Spleen (tissue), 7 donors: ENCODE results near the gene UBA3.

Source experiments
- POLR2A ChIP-seq, 3 donors: fragments of 450-650 bp; IDR thresholded peaks; one replicate each; pipeline ENCODE4 v1.5.1; 2017; ENCODE audit warnings: antibody characterized with exemption in 3 of 3, mild to moderate bottlenecking in 1 of 3
- POLR2AphosphoS5 ChIP-seq, 3 donors: sonication (generic); formaldehyde crosslinking; IDR thresholded peaks; one replicate each; pipeline ENCODE4 v1.5.1; 2017; ENCODE audit warnings: antibody characterized with exemption in 3 of 3
- TF ChIP-seq, protein P1 (sequence below), 11 experiments: fragments of 200-600 bp in 7 of 11; fragments of 450-650 bp in 4 of 11; sonication (generic) in 4 of 11; IDR thresholded peaks in 8 of 11; conservative IDR thresholded peaks in 3 of 11; 1 replicate in 7 of 11; 2 replicates in 4 of 11; pipeline versions ENCODE4 v1.4.0 to v1.8.0; 2016 to 2021; ENCODE audit warnings: antibody characterized with exemption in 11 of 11, inconsistent platforms in 4 of 11, mild to moderate bottlenecking in 1 of 11
- donor health status: DM: no; HTN: no; CAD: no; lungs with moderate emphysema.
- donor health status: DM: no; HTN: no; CAD: no.
- donor health status: DM: no; HTN: no; CAD: no.

DNA sequence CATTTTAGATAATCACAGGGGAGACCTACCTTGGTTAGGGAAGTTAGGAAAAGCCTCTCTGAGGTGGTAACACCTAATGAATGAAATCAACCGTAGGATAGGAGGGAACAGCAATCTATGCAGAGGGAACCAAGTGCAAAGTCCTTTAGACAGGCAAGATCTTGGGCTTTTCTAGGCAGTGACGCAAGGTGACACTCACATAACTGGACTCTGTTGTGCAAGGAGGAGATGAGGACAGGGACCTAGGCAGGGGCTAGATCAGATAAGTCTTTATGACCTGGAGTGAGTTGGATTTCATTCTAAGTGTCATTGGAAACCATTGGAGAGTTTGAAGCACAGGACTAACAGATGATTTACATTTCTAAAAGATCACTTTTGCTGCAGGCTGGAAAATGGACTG lies 46.8 kb upstream of the UBA3 start:
- TF ChIP-seq, protein P1, sequence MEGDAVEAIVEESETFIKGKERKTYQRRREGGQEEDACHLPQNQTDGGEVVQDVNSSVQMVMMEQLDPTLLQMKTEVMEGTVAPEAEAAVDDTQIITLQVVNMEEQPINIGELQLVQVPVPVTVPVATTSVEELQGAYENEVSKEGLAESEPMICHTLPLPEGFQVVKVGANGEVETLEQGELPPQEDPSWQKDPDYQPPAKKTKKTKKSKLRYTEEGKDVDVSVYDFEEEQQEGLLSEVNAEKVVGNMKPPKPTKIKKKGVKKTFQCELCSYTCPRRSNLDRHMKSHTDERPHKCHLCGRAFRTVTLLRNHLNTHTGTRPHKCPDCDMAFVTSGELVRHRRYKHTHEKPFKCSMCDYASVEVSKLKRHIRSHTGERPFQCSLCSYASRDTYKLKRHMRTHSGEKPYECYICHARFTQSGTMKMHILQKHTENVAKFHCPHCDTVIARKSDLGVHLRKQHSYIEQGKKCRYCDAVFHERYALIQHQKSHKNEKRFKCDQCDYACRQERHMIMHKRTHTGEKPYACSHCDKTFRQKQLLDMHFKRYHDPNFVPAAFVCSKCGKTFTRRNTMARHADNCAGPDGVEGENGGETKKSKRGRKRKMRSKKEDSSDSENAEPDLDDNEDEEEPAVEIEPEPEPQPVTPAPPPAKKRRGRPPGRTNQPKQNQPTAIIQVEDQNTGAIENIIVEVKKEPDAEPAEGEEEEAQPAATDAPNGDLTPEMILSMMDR (IDR thresholded peaks at IDR 0.05 in 8 of 11, conservative IDR thresholded peaks at IDR 0.05 in 3 of 11) = no peak
- no peak for TF ChIP-seq POLR2A (IDR thresholded peaks at IDR 0.05)
- TF ChIP-seq POLR2AphosphoS5 (IDR thresholded peaks at IDR 0.05) = no peak
